Adrenal gland (tissue), 12 donors: Measurements from ENCODE around the gene NRP1. TPM values are rescaled to one million over a fixed set of nuclear protein-coding genes. Genes with fewer than 3 reads are reported as not detected.

Source experiments
- DNase-seq, 7 donors: peaks; one replicate each; pipeline ENCODE4 v3.0.0-alpha.2; 2019 to 2020
- H3K27ac ChIP-seq, 5 donors: fragments of 200-600 bp; sonication (generic) in 4 of 5; 1 replicate in 3 of 5; 2 replicates in 2 of 5; pipeline versions ENCODE4 v1.5.1 to v1.8.0; 2016 to 2020; ENCODE audit warnings: mild to moderate bottlenecking in 1 of 5
- H3K27me3 ChIP-seq: fragments of 200-600 bp; 2 replicates; pipeline ENCODE4 v1.8.0; 2021
- H3K36me3 ChIP-seq, 2 donors: fragments of 200-600 bp; replicated peaks in 1 of 2; 1 replicate in 1 of 2; 2 replicates in 1 of 2; pipeline versions ENCODE4 v1.5.1 to v1.8.0; 2018 to 2022
- H3K4me1 ChIP-seq, 2 donors: fragments of 200-600 bp; replicated peaks in 1 of 2; 1 replicate in 1 of 2; 2 replicates in 1 of 2; pipeline versions ENCODE4 v1.5.1 to v1.8.0; 2018 to 2021
- H3K4me3 ChIP-seq, 4 donors: fragments of 200-600 bp; sonication (generic) in 3 of 4; one replicate each; pipeline ENCODE4 v1.5.1; 2016 to 2018
- H3K9me3 ChIP-seq, 3 donors: fragments of 200-600 bp; sonication (generic) in 1 of 3; replicated peaks in 1 of 3; 1 replicate in 2 of 3; 2 replicates in 1 of 3; pipeline versions ENCODE4 v1.5.1 to v1.8.0; 2016 to 2021
- CTCF ChIP-seq, 6 experiments: fragments of 450-650 bp in 4 of 6; fragments of 200-600 bp in 2 of 6; sonication (generic) in 1 of 6; IDR thresholded peaks; 1 replicate in 5 of 6; 2 replicates in 1 of 6; pipeline versions ENCODE4 v1.5.1 to v1.8.0; 2016 to 2021; ENCODE audit warnings: antibody characterized with exemption in 6 of 6, mild to moderate bottlenecking in 2 of 6, moderate library complexity in 1 of 6
- POLR2A ChIP-seq, 2 donors: fragments of 450-650 bp; IDR thresholded peaks; one replicate each; pipeline ENCODE4 v1.6.1; 2017; ENCODE audit warnings: antibody characterized with exemption in 2 of 2, mild to moderate bottlenecking in 2 of 2, moderate library complexity in 1 of 2
- WGBS, 4 donors: extraction: QIAGEN DNeasy Blood & Tissue Kit in 2 of 4; methylation state at CpG; one replicate each; pipeline versions ENCODE4 v1.1.5 to v1.1.7; 2013 to 2017; 5-methylcytosine and 5-hydroxymethylcytosine counted together
- intact Hi-C, 2 donors: fragments of 100-400 bp; cut with DNase I; formaldehyde crosslinking; loops; one replicate each; pipeline versions ENCODE4 v1.14.1 to v1.15.0; 2022 to 2023
- polyA plus RNA-seq, 3 donors: library from polyadenylated mRNA; stranded (reverse); fragments of 200-250 nt in 2 of 3; fragments of 350-450 nt in 1 of 3; fragmentation: Illumina TruSeq in 1 of 3; extraction: RNeasy Lipid Tissue Mini Kit (QIAGEN cat#74804) in 1 of 3; gene quantifications; one replicate each; pipeline ENCODE4 v1.2.3, GENCODE V29; 2013 to 2014
- total RNA-seq, 9 donors: library from RNA; depleted of rRNA in 4 of 9; stranded (reverse); fragments of >200 nt in 4 of 9; fragments of 120-200 nt in 1 of 9; fragmentation: NEBNext Ultra II Directional in 1 of 9; extraction: Animal tissue kit (Norgen Biotek cat#: 25700) in 1 of 9; gene quantifications; one replicate each; pipeline versions ENCODE4 v1.1.0 to v1.2.4, GENCODE V29; 2013 to 2023
- donor health status: healthy with polysubstance abuse.
- donor health status: Bipolar disorder and iron deficiency.
- donor health status: DM: yes; HTN: yes; CAD: no.
- donor health status: DM: no; HTN: no; CAD: no.
- donor health status: DM: no; HTN: no; CAD: no.
- donor health status: DM: yes; HTN: yes; CAD: no.

Gene NRP1
- total and polyA plus RNA-seq, 12 donors: 20.2 to 151 (median 92.1) TPM

GRCh38 chr10:33321516-33321915 lies 13.0 kb downstream of the NRP1 start:
- intact Hi-C loops: no loop called here
- 48 to 63% (median 58%) methylated on average over 6 of the region's 6 CpGs for WGBS, 4 donors

GRCh38 chr10:33320288-33320687 lies 14.2 kb downstream of the NRP1 start:
- peaks cover 5 to 46% of the 10 kb centered on the region in 2 donors for H3K4me1 ChIP-seq
- intact Hi-C loops: no loop called here
- 88 to 94% (median 90%) methylated on average over 7 of the region's 7 CpGs for WGBS, 4 donors

More at GRCh38 chr10:33321516-33321915, 13.0 kb downstream of the NRP1 start:
- no peak overlapping the region for H3K4me3 ChIP-seq
- no peak overlapping the region for H3K27ac ChIP-seq
- TF ChIP-seq CTCF (IDR thresholded peaks at IDR 0.05): no peak
- TF ChIP-seq POLR2A (IDR thresholded peaks at IDR 0.05): no peak
- H3K9me3 ChIP-seq: no peaks in the 10 kb centered on the region
- no peaks in the 10 kb centered on the region for H3K27me3 ChIP-seq
- peaks cover 0 to 10% of the 10 kb centered on the region in 2 donors for H3K36me3 ChIP-seq
- peaks cover 5 to 51% of the 10 kb centered on the region in 2 donors for H3K4me1 ChIP-seq
- no peak for DNase-seq

GRCh38 chr10:33315891-33316290 lies 18.6 kb downstream of the NRP1 start:
- intact Hi-C loops: no loop called here
- no peak for DNase-seq
- H3K9me3 ChIP-seq: no peaks in the 10 kb centered on the region
- H3K27me3 ChIP-seq: no peaks in the 10 kb centered on the region
- peaks cover 0 to 7% of the 10 kb centered on the region in 2 donors for H3K36me3 ChIP-seq
- H3K4me1 ChIP-seq: peaks cover 5 to 28% of the 10 kb centered on the region in 2 donors
- WGBS, 4 donors: 48 to 60% (median 57%) methylated on average over 4 of the region's 4 CpGs
- H3K4me3 ChIP-seq: no peak overlapping the region
- H3K27ac ChIP-seq: peak overlapping the region in 1 of 5 donors; percentile 32
- no peak for TF ChIP-seq POLR2A (IDR thresholded peaks at IDR 0.05)
- no peak for TF ChIP-seq CTCF (IDR thresholded peaks at IDR 0.05)

More at GRCh38 chr10:33320288-33320687, 14.2 kb downstream of the NRP1 start:
- TF ChIP-seq CTCF (IDR thresholded peaks at IDR 0.05) (no peak), POLR2A (IDR thresholded peaks at IDR 0.05) (no peak)
- DNase-seq: no peak
- Histone ChIP-seq H3K36me3 (peaks cover 0 to 10% of the 10 kb centered on the region in 2 donors), H3K27me3 (no peaks in the 10 kb centered on the region), H3K4me3 (no peak overlapping the region), H3K9me3 (no peaks in the 10 kb centered on the region), H3K27ac (no peak overlapping the region)

GRCh38 chr10:33314811-33315561 lies 19.5 kb downstream of the NRP1 start:
- intact Hi-C loops: no loop called here
- Histone ChIP-seq H3K27ac (no peak overlapping the region), H3K27me3 (no peaks in the 10 kb centered on the region), H3K9me3 (no peaks in the 10 kb centered on the region), H3K36me3 (peaks cover 0 to 7% of the 10 kb centered on the region in 2 donors), H3K4me3 (no peak overlapping the region), H3K4me1 (peaks cover 5 to 28% of the 10 kb centered on the region in 2 donors)
- 67 to 79% (median 77%) methylated on average over 5 of the region's 5 CpGs for WGBS, 4 donors
- no peak for DNase-seq
- TF ChIP-seq POLR2A (IDR thresholded peaks at IDR 0.05): no peak
